CD4-positive, alpha-beta T cell treated with Interleukin-15 for 4 hours (primary cell): ENCODE data around the gene FHL2.

Experiments
- DNase-seq: peaks from one replicate; pipeline ENCODE4 v3.0.0-alpha.2; 2020; ENCODE audit warnings: low spot score

FHL2 gene

DNA sequence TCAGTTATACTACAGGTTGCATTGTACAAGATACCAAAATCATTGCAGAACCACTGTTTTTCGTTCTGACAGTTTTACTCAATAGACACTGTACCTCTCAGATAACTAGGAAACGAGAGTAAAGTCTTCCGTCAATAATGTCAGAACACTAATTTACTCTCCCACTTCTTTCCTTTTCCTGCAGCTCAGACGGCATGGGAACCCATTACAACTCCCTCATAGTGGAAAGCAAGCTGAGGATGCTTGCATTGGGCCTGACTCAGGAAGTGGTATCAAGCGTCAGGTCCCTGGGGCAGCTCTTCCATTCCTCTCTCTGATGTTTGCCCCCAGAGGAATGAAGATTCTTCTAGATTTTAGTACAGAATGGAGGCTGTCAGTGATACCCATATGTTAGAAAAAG lies 23.9 kb upstream of the FHL2 start:
- DNase-seq = no peak

DNA sequence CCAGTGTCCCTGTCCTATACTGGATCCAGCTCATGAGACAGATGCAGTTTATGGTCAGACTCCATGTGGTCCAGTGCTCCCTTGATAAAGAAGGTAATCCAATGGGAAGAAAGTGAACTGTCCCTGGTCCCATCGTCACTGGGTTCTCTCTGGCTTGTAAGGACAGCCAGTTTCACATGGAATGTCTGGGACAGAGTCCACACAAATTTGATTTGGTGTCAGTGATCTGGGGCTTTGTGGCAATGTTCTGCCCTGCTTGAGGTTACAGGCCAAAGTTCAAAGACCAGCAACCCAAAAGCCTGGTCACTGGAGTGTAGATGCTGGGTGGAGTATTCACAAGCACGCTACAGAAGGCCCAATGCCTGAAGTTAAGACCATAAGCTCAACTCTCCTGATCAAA lies 22.2 kb upstream of the FHL2 start:
- no peak for DNase-seq

DNA sequence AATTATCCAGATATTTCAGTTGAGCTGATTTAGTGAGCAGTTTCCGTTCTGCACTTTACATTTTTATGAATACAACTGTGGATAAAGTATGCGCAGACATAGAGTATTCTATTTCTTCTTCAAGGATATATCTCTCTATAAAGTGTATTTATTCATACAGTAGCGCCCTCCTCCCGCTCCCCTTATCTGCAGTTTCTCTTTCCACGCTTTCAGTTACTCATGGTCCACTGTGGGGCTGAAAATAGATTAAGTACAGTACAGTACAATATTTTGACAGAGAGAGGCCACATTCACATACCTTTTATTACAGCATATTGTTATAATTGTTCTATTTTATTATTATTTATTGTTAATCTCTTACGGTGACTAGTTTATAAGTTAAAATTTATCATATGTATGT lies 19.7 kb upstream of the FHL2 start:
- no peak for DNase-seq

DNA sequence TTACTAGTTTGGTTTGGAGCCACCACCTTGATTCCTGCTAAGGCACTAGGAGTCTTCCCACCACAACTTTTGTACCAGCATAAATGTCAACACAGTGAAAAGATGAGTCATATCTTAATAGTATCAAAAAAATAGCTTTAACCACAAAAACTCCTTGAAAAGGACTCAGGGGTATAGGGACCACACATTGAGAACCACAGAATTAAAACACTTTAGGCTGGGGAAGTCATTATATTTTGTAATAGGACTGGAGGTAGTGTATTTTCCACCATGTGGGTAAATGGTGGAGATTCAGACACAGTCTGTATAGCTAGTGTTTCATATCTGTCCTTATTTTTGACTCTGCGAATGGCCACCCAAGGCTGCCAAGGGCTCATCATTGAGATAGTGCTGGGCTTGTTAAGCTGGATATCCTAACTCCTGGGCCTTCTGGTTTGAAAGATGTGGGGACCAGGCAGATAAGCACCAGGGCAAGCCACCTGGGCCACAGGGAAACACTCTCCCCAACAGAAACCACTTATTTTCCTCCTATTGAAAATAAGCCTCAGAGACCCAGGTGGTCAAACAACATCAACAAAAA lies 19.1 kb upstream of the FHL2 start:
- DNase-seq = no peak

DNA sequence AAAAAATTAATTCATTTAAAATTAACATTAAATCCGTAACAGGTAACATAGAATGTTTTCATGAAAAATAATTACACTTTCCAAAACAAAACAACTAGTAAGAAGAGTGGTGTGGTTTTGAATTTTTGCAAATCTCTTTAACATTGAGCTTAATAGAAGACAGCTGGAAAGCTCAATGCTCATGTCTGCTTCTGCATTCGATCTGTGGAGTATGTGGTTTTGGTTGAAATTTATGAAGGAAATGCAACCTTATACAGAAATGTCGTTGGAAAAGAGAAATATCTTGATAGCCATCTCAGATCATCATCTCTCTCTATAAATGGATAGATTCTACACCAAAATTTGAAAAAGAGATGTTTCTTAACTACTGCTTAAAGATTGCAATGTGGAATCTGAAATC lies 17.3 kb upstream of the FHL2 start:
- no peak for DNase-seq

DNA sequence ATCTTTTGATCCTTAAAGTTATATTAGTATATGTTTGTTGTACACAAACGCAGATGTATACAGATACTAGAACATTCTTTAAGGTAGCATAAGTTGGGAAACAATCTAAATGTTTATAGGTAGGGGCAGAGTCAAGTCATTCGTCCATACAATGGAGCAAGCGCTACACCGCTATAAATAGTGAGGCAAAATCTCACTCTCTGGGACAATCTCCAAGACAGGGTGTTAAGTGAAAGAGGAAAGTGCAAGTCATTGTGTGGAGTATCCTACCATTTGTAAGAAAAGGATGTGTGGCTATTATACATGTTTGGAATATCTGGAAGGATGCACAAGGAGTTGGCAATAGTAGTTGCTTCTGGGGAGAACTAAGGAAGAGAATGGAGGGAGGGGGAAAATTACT lies 16.2 kb upstream of the FHL2 start:
- DNase-seq = no peak

DNA sequence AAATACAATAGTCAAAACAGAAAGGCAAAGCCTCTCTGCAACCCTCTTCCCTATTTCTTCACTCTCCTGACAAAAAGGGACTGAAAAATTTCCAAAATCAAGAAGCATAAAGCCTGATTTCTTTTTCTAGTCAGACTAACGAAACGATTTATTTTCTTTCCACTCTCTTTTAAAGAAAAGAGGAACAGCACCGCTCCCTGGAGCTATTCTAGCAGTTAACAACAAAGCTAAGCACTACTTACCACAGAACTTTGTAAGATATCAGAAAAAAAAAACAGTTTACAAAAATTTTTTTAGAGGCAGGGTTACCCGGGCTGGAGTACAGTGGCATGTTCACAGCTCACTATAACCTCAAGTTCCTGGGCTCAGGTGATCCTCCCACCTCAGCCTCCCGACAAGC lies 14.4 kb upstream of the FHL2 start:
- no peak for DNase-seq

DNA sequence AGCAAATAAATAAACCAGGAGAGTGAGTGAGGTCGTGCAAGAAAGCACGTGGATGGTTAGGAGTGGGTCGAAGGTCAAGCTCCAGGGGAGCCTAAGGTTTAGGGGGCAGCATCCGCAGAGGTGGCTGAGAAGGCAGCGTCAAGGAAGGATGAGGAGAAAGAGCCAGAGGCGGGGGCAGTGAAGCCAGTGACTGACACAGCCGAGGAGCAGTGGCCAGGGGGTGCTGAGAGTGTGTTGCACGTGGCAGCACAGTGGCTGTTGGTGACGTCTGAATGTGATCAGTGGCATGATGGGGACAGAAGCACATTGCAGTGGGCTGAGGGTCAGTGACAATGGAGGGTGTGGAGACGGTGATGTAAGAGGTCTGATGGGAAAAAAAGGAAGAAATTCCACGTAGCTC lies 13.7 kb upstream of the FHL2 start:
- DNase-seq = no peak

DNA sequence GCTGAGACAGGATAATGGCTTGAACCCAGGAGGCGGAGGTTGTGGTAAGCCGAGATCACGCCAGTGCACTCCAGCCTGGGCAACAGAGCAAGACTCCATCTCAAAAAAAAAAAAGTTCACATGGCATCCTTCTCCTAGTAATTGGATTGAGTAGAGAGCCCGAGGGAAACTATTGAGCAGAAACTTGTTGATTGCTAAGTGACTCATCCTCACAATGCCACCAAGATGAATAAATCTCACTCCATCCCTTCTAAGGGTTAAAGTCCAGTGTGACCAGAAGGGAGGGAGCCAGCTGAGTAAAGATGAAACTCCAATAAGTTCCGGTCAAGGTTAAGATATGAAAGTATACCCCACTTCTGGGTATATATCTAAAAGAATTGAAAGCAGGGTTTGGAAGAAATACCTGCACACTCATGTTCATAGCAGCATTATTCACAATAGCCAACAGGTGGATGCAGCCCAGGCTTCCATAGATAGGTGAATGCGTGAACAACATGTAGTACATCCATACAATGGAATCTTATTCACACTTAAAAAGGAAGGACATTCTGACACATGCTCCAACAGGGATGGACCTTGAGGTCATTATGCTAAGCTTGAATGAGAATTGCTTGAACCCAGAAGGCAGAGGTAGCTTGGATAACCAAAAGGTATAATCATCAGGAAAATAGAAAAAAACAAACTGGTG lies 13.0 kb upstream of the FHL2 start:
- no peak for DNase-seq

DNA sequence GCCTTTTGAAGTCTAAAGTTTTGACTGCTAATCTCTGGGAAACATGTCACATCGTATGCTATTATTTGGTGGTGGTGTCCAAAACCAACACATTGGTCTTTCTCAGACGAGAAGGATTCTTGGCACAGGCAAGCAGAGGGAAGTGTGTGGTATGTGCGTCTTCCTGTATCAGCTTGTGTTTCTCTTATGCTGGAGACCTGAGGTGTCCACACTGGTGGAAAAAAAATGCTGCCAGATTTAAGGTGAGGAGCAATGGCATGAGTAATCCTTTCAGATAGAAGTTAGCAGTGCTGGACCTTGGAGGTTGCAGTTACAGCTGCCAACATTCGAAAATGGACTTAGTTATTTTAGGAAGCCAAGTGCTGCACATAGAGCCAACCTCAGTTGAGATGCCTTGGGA lies 11.7 kb upstream of the FHL2 start:
- DNase-seq = no peak

DNA sequence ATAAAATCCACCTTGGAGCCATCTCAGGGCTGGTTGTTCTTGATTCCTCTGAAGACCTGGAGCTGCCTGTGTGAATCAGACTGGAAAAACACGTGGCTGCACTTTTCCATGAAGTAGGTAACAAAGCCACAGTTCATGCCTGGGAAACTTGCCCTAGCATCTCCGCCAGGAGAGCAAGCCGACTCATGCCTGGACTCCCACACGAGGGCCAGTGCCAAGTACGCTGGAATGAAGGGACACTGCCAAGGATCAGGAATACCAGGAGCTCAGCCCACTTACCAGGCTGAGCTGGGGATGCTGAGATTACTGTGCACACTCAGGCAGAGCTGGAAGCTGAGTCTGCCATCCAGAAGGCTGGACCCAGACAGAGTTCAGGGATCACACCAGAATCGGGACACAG lies 10.9 kb upstream of the FHL2 start:
- DNase-seq = no peak

DNA sequence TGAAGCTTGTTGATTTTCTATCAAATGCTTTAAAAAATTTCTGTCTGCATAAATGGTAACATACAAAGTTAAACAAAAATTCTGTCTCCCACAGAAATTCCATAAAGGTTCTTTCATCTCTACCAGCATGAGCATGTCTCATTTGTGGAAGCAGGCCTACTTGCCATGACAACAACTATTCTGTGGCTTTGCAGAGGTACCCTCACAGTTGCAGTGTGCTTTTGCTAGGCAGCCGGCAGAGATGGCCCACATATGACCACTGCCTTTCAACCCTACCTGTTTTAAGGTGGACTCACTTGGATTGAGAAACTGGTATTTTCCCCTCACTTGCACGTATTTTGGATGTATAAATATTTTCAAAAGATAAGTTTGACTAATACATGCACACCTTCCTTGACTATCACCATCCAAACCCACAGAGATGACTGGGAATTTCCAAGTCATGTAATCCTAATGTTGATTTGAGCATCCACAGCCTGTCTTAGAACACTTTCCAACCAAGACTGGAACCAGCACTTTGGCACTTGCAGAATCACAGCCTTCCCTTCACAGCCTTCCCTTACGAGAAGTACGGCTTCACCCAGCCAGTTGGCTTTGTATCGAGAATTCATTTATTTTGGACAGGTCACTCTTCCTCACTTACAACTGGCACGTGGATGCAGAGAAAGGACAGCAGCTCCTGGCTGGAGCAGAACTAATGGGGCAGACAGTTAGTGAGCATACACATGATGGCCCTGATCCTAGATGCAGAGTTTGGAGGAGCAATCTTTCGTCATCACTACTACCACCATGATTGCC lies 9.3 kb upstream of the FHL2 start:
- no peak for DNase-seq

DNA sequence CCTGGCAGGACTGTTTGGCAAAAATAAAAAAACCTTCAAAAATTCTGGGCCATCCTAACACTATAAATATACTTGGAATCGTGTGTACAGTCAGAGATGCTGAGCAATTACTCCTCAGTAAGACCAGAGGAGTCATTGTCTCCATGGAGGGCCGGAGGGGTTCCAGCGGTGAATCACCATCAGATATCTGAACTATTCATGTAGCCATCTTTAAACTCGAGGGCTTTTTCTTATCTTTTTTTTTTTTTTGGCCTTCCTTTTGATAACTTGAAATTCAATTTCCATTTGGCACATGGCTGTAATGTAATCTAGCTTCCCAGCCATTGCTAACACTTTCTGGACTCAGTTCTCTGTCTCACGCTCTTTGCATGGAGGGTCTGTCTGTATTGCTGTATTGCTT lies 7.4 kb upstream of the FHL2 start:
- DNase-seq = no peak

DNA sequence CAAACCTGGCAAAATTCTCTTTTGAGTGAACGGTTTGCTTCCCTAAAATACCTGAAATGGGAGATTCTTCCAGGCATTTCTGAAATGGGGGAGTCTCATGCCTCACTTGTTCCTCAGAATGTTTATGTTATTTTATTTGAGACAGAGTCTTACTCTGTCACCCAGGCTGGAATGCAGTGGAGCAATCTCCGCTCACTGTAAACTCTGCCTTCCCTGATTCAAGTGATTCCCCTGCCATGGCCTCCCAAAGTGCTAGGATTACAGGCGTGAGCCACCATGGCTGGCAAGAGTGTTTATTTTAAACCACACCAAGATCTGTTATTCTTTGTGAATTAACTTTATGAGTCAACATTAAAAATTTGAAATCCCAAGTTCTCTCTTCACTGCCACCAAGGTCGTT lies 6.4 kb upstream of the FHL2 start:
- DNase-seq = no peak

DNA sequence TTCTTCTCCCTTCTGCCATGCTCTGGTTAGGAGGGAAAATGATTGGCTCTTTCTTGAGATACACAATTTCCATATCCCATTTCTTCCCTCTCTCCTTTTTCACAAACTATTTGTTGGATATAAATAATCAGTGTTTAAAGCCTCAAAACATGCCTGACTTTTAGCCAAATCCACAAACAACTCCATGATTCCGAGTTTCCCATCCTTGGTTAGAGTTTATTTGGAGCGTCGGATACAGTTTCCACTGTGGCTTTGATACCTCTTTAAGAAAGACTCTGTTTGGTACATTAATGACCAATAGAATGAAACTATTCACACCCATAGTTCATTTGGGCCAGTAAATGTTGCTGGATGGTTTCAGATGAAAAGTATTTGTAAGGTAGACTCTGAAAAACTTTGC lies 5.9 kb upstream of the FHL2 start:
- DNase-seq = no peak

DNA sequence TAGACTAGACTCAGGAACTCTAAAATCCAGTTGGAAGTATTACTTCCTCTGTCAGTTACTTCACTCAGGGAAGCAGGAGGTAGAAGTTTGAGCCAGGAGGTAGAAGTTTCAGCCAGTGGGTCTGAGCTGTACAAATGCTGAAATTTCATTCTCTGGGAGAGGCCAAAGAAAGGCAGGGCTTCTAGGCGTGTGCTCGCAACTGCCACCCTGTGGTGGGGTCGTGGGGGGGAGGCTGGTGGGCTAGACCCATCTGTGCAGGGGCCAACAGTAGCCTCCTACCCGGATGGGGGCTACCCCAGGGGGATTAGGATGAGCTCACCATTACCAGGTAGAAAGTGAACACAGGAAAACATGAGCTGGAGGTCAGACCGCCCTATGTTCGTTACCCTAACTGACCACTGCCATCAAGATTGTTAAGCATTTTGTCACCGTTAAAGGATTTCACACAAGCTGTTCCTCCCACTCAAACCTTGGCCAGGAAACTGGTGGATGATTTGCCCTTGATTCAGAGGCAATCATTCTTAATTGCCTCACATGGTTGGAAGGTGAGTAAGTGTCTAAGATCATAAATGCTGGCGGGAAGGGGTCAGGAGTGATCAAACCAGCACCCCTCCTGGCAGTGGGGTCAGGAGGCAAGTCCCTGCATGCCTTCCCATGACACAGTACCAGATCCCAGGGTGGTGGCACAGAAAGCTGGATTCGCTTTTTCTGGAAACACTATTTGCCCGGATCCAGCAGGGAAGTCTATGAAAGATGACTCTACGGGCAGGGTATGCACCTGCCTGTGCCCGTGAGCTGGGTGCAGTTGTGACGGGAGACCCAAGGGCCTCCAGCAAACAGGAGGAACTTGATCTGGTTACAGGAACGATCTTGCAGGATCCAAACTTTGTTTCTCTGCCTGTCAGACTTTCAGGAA lies 5.2 kb upstream of the FHL2 start:
- DNase-seq = no peak

DNA sequence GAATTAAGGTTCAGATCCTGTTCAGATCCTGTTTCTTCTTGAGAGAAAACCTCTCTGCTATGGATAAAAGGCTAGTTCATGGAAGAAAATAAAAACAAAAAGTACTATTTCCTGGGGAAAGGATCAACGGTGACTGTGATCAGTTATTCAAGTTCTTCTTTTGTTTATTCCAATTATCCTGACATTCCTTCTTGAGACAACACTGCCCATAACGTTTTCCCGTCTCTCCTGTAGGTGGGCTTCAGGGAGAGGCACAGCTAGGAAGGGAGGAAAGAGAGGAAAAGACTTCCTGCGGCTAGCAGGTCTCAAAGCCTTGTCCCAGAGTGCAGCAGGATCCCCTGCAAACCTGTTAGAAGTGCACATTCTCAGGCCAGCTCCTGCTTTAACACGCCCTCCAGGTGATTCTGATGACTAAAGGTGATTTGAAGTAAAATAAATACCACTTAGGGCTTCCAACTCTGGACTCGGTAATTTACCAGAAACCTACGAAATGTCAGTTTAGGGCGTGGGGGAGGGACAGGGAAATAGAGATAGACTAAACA lies 4.5 kb upstream of the FHL2 start:
- no peak for DNase-seq

DNA sequence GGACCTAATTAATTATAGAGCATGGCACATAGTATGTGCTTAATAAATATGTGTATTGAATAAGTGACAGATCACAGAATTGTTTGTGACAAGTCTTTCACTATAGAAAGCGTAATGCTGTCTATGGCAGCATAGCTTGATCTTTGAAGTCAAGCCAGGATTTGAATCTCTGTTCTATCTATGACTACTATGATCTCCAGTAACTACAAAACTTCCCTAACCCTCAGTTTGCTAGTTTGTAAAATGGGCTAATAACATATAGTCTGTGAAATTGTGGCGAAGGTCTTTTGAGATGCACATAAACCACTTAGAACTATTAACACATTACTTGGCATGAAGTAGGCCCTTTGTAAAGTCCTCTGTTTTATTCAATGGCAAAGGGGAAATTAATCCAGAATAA lies 4.0 kb upstream of the FHL2 start:
- DNase-seq = no peak

DNA sequence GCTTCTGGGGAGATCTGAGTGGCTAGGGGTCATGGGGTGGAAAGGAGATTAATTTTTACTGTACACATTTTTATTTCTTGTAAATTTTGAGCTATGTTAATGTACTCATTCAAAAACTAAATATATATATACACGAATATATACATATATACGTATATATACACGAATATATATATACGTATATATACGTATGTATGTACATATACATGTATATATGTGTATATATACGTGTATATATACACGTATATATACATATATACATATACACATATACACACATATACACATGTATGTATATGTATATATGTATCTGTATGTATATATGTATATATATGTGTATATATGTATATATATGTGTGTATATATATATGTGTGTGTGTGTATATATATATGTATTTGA lies 3.0 kb upstream of the FHL2 start:
- DNase-seq = no peak

DNA sequence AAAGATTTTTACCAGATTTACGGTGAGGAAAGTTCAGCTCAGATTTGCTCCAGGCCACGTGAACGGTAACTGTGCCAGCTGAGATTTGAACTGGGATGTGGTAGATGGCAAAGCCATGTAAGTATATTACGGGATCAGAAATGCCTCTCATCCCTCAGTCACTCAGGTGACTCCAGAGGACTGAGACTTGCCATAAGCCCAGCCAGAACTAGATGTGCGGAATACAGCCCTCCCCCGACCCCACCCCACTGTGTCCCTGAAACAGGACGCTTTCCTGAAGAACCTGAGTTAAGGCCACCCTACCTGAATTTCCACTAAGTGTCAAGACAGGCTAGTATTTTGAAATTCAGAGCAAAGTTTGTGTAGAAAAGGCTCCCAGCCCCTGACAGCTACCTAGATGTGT lies 1.3 kb upstream of the FHL2 start:
- no peak for DNase-seq

DNA sequence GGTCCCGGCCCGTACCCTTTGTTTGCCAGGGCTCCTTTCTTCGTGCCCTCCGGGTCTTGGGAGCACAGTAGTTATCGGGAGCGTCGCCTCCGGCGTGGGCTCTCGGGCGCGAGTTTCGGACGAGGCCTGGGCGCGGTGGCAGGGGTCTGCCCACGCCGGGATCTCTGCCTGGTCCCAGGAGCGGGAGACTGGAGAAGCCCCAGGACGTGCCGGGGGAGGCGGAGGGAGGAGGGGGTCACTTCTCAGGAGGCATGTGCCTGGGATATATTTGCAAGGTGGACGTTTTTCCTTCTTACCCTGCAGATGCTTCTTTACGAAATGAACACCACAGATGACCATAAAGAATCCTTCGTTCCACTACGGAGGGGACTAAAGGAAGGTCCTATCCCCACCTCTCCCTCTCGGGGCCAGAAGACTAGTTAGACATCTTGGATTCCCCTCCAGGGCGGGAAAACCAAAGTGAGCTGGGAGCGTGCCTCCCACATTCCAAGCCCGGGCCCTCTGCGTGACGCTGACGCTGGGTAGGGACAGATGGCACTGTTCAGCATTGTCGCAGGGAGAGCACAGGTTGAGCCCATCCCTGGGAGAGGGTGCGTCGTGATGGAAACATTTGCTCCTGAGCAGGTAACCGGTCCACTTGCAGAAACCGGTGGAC lies 483 bp upstream of the FHL2 start:
- DNase-seq = no peak

DNA sequence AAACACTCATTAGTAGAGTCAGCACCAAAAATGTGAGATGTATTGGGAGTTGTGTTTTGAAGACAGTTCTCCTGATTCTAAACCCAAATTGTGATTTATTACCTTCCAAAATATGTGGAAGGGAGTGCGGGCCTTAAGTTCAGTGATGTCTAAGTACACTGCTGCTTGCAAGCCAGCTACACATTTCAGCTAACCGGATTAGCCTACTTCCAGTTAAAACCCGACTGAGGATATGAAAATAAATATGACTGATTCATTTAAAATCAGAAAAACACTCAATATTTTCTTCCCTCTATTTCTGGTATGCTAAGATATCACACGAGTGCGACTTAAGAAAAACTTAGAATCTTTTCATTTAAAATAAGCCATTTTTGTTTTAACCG lies 907 bp downstream of the FHL2 start:
- no peak for DNase-seq
